HepG2 (cell line): ENCODE measurements around the gene DIS3L2. TPM values are rescaled to one million over a fixed set of nuclear protein-coding genes. Genes with fewer than 3 reads are reported as not detected.

Experiments used
- ARNT ChIP-seq: fragments of 450-650 bp; IDR thresholded peaks from 2 replicates; pipeline ENCODE4 v1.6.1; 2017
- ARNTL ChIP-seq: sonication (generic); formaldehyde crosslinking; IDR thresholded peaks from 2 replicates; pipeline ENCODE4 v1.4.0; 2020; ENCODE audit warnings: mild to moderate bottlenecking, missing genetic modification reagents
- GABPB1 ChIP-seq: IDR thresholded peaks from 2 replicates; pipeline ENCODE4 v1.6.1; 2016; ENCODE audit warnings: mild to moderate bottlenecking, missing genetic modification reagents, moderate library complexity, missing compliant biosample characterization
- ISL2 ChIP-seq: sonication (generic); formaldehyde crosslinking; IDR thresholded peaks from 2 replicates; pipeline ENCODE4 v1.5.0; 2020; ENCODE audit warnings: missing genetic modification reagents
- KDM5B ChIP-seq: sonication (generic); formaldehyde crosslinking; IDR thresholded peaks from 2 replicates; pipeline ENCODE4 v1.4.0; 2020; ENCODE audit warnings: missing genetic modification reagents, mild to moderate bottlenecking, borderline replicate concordance
- MTF2 ChIP-seq: sonication (generic); formaldehyde crosslinking; IDR thresholded peaks from 2 replicates; pipeline ENCODE4 v1.5.0; 2020; ENCODE audit warnings: missing genetic modification reagents, borderline replicate concordance
- MYC ChIP-seq: sonication (generic); formaldehyde crosslinking; IDR thresholded peaks from 2 replicates; pipeline ENCODE4 v1.9.0; 2021; ENCODE audit warnings: missing genetic modification reagents, borderline replicate concordance
- NFKB2 ChIP-seq: sonication (generic); formaldehyde crosslinking; IDR thresholded peaks from 2 replicates; pipeline ENCODE4 v1.4.0; 2020; ENCODE audit warnings: missing genetic modification reagents, borderline replicate concordance
- NFKBIZ ChIP-seq: IDR thresholded peaks from 2 replicates; pipeline ENCODE4 v1.6.1; 2018; ENCODE audit warnings: missing genetic modification reagents, missing compliant biosample characterization
- PAX8 ChIP-seq: sonication (generic); formaldehyde crosslinking; IDR thresholded peaks from 2 replicates; pipeline ENCODE4 v1.8.0; 2022; ENCODE audit warnings: mild to moderate bottlenecking, missing genetic modification reagents, borderline replicate concordance
- REL ChIP-seq: sonication (generic); formaldehyde crosslinking; conservative IDR thresholded peaks from 2 replicates; pipeline ENCODE4 v1.8.0; 2022; ENCODE audit warnings: mild to moderate bottlenecking, missing genetic modification reagents, moderate library complexity
- WIZ ChIP-seq: sonication (generic); formaldehyde crosslinking; IDR thresholded peaks from 2 replicates; pipeline ENCODE4 v1.5.1; 2020; ENCODE audit warnings: mild to moderate bottlenecking, missing genetic modification reagents
- YEATS4 ChIP-seq: sonication (generic); formaldehyde crosslinking; IDR thresholded peaks from 2 replicates; pipeline ENCODE4 v1.4.0; 2020; ENCODE audit warnings: missing genetic modification reagents, borderline replicate concordance
- ZFY ChIP-seq: sonication (generic); formaldehyde crosslinking; IDR thresholded peaks from 2 replicates; pipeline ENCODE4 v1.4.0; 2020; ENCODE audit warnings: missing genetic modification reagents
- ZNF501 ChIP-seq: sonication (generic); formaldehyde crosslinking; IDR thresholded peaks from 2 replicates; pipeline ENCODE4 v1.5.1; 2020; ENCODE audit warnings: mild to moderate bottlenecking, moderate library complexity, missing genetic modification reagents
- ZNF549 ChIP-seq: sonication (generic); formaldehyde crosslinking; IDR thresholded peaks from 2 replicates; pipeline ENCODE4 v1.5.0; 2020; ENCODE audit warnings: missing genetic modification reagents
- ZNF572 ChIP-seq: sonication (generic); formaldehyde crosslinking; IDR thresholded peaks from 2 replicates; pipeline ENCODE4 v1.5.1; 2020; ENCODE audit warnings: mild to moderate bottlenecking, missing genetic modification reagents
- ZNF672 ChIP-seq: sonication (generic); formaldehyde crosslinking; IDR thresholded peaks from 2 replicates; pipeline ENCODE4 v1.8.1; 2022; ENCODE audit warnings: missing genetic modification reagents
- ZNF788 ChIP-seq: sonication (generic); formaldehyde crosslinking; IDR thresholded peaks from 2 replicates; pipeline ENCODE4 v1.5.0; 2020; ENCODE audit warnings: mild to moderate bottlenecking, missing genetic modification reagents, borderline replicate concordance
- ZSCAN25 ChIP-seq: sonication (generic); formaldehyde crosslinking; IDR thresholded peaks from 2 replicates; pipeline ENCODE4 v1.8.0; 2022; ENCODE audit warnings: mild to moderate bottlenecking, missing genetic modification reagents
- polyA plus RNA-seq, 8 experiments: library from polyadenylated mRNA; depleted of rRNA in 3 of 8; stranded (reverse) in 7 of 8; unstranded in 1 of 8; fragments of >200 nt; fragmentation: Illumina TruSeq in 4 of 8; extraction: Trizol in 4 of 8; gene quantifications; 2 replicates each; pipeline versions ENCODE4 v1.2.1 to v1.2.3, GENCODE V29; 2011 to 2016; ENCODE audit warnings: low read depth in 4 of 8, missing spikeins in 1 of 8, mixed read lengths in 1 of 8; ENCODE audit not compliant: insufficient read depth in 1 of 8
- total RNA-seq, 5 experiments: library from RNA; depleted of rRNA; stranded (reverse); fragments of >200 nt; fragmentation: Illumina TruSeq; extraction: Trizol; gene quantifications; 2 replicates each; pipeline ENCODE4 v1.2.3, GENCODE V29; 2016; ENCODE audit warnings: low read depth in 1 of 5
- TF ChIP-seq, protein P1 (sequence below): sonication (generic); formaldehyde crosslinking; IDR thresholded peaks from 2 replicates; pipeline ENCODE4 v1.9.0; 2022; ENCODE audit warnings: missing genetic modification reagents, mild to moderate bottlenecking, borderline replicate concordance
- TF ChIP-seq, protein P2 (sequence below): sonication (generic); formaldehyde crosslinking; IDR thresholded peaks from 2 replicates; pipeline ENCODE4 v1.5.0; 2020; ENCODE audit warnings: mild to moderate bottlenecking, missing genetic modification reagents, moderate library complexity
- TF ChIP-seq, protein P3 (sequence below): sonication (generic); formaldehyde crosslinking; IDR thresholded peaks from 2 replicates; pipeline ENCODE4 v1.5.1; 2020; ENCODE audit warnings: mild to moderate bottlenecking, moderate library complexity, missing genetic modification reagents
- TF ChIP-seq, protein P4 (sequence below): sonication (generic); formaldehyde crosslinking; IDR thresholded peaks from 2 replicates; pipeline ENCODE4 v1.8.0; 2022; ENCODE audit warnings: mild to moderate bottlenecking, missing genetic modification reagents

DIS3L2 gene
- total and polyA plus RNA-seq, 2 of the 13 experiments (the other 11 are each of a cell fraction or from before 2014, with no cell fraction given) = 7.0 to 23.9 TPM

DNA sequence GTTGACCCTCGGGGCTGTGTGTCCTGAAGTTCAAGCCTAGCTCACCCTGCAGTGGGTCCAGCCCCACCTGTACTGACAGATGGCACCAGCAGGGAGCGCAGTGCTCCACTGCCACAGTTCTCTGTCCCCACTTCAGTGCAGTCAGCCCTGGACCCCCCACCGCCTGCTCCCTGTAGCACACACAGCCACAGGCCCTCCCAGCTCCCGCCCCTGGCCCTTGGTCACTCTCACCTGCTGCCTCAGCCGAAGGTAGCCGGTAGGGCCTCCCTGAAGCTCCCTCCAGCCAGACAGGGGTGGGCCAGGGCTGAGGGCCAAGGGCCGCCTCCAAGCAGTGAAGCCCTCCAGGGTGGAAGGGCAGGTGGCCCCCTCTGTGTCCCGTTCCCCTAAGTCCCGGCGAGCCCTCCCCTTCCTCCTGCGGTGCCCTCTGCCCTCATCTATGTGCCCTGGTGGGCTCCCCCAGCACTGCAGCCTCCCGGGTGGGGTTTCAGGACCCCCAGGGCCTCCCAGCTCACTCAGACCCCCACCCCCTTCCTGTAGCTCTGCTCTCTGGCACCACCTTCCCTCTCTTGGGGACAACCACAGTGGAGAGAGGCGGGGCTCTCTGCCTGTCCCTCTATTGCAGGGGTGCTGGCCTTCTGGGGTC lies 406.2 kb downstream of the DIS3L2 start (continued):
- TF ChIP-seq, protein P1, sequence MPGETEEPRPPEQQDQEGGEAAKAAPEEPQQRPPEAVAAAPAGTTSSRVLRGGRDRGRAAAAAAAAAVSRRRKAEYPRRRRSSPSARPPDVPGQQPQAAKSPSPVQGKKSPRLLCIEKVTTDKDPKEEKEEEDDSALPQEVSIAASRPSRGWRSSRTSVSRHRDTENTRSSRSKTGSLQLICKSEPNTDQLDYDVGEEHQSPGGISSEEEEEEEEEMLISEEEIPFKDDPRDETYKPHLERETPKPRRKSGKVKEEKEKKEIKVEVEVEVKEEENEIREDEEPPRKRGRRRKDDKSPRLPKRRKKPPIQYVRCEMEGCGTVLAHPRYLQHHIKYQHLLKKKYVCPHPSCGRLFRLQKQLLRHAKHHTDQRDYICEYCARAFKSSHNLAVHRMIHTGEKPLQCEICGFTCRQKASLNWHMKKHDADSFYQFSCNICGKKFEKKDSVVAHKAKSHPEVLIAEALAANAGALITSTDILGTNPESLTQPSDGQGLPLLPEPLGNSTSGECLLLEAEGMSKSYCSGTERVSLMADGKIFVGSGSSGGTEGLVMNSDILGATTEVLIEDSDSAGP (CRISPR knock-in tag) = peak; percentile 33; the same call in 1 of the 2 replicates
- peak; percentile 66; the same call in 1 of the 2 replicates for TF ChIP-seq ZSCAN25 (CRISPR knock-in tag)
- TF ChIP-seq YEATS4 (CRISPR knock-in tag) = no peak
- TF ChIP-seq WIZ = 0 out of 2 replicates have a peak, but pooled peaks have one; percentile 43
- no peak for TF ChIP-seq PAX8 (CRISPR knock-in tag)
- peak; percentile 23; the same call in 1 of the 2 replicates for TF ChIP-seq MTF2 (CRISPR knock-in tag)
- peak; percentile 25; the same call in 1 of the 2 replicates for TF ChIP-seq MYC (CRISPR knock-in tag)
- TF ChIP-seq KDM5B = 0 out of 2 replicates have a peak, but pooled peaks have one; percentile 23
- 0 out of 2 replicates have a peak, but pooled peaks have one; percentile 32 for TF ChIP-seq ZNF572 (CRISPR knock-in tag)
- 0 out of 2 replicates have a peak, but pooled peaks have one; percentile 9 for TF ChIP-seq ZFY (CRISPR knock-in tag)
- peak; percentile 46; the same call in 1 of the 2 replicates for TF ChIP-seq NFKB2 (CRISPR knock-in tag)
- no peak for TF ChIP-seq ISL2 (CRISPR knock-in tag)
- TF ChIP-seq ZNF549 (CRISPR knock-in tag) = no peak
- 0 out of 2 replicates have a peak, but pooled peaks have one; percentile 45 for TF ChIP-seq ZNF672 (CRISPR knock-in tag)
- 0 out of 2 replicates have a peak, but pooled peaks have one; percentile 36 for TF ChIP-seq ZNF501
- TF ChIP-seq NFKBIZ (CRISPR knock-in tag) = 0 out of 2 replicates have a peak, but pooled peaks have one; percentile 55
- TF ChIP-seq ZNF788 (CRISPR knock-in tag) = peak; percentile 27; the same call in 1 of the 2 replicates
- 0 out of 2 replicates have a peak, but pooled peaks have one; percentile 10 for TF ChIP-seq GABPB1 (CRISPR knock-in tag)
- no peak for TF ChIP-seq ARNT
- TF ChIP-seq REL (CRISPR knock-in tag) = 0 out of 2 replicates have a peak, but pooled peaks have one; percentile 56
- 0 out of 2 replicates have a peak, but pooled peaks have one; percentile 17 for TF ChIP-seq ARNTL
- TF ChIP-seq, protein P2, sequence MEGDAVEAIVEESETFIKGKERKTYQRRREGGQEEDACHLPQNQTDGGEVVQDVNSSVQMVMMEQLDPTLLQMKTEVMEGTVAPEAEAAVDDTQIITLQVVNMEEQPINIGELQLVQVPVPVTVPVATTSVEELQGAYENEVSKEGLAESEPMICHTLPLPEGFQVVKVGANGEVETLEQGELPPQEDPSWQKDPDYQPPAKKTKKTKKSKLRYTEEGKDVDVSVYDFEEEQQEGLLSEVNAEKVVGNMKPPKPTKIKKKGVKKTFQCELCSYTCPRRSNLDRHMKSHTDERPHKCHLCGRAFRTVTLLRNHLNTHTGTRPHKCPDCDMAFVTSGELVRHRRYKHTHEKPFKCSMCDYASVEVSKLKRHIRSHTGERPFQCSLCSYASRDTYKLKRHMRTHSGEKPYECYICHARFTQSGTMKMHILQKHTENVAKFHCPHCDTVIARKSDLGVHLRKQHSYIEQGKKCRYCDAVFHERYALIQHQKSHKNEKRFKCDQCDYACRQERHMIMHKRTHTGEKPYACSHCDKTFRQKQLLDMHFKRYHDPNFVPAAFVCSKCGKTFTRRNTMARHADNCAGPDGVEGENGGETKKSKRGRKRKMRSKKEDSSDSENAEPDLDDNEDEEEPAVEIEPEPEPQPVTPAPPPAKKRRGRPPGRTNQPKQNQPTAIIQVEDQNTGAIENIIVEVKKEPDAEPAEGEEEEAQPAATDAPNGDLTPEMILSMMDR (CRISPR knock-in tag) = peak; percentile 72
- TF ChIP-seq, protein P3, sequence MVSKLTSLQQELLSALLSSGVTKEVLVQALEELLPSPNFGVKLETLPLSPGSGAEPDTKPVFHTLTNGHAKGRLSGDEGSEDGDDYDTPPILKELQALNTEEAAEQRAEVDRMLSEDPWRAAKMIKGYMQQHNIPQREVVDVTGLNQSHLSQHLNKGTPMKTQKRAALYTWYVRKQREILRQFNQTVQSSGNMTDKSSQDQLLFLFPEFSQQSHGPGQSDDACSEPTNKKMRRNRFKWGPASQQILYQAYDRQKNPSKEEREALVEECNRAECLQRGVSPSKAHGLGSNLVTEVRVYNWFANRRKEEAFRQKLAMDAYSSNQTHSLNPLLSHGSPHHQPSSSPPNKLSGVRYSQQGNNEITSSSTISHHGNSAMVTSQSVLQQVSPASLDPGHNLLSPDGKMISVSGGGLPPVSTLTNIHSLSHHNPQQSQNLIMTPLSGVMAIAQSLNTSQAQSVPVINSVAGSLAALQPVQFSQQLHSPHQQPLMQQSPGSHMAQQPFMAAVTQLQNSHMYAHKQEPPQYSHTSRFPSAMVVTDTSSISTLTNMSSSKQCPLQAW (CRISPR knock-in tag) = peak; percentile 58; the same call in 1 of the 2 replicates
- TF ChIP-seq, protein P4, sequence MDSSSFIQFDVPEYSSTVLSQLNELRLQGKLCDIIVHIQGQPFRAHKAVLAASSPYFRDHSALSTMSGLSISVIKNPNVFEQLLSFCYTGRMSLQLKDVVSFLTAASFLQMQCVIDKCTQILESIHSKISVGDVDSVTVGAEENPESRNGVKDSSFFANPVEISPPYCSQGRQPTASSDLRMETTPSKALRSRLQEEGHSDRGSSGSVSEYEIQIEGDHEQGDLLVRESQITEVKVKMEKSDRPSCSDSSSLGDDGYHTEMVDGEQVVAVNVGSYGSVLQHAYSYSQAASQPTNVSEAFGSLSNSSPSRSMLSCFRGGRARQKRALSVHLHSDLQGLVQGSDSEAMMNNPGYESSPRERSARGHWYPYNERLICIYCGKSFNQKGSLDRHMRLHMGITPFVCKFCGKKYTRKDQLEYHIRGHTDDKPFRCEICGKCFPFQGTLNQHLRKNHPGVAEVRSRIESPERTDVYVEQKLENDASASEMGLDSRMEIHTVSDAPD (CRISPR knock-in tag) = no peak
